Stimulated activated CD8-positive, alpha-beta memory T cell treated with anti-CD3 and anti-CD28 coated beads, Interleukin-7, amount 100 ng/mL, for 4 hours (primary cell): Measurements from ENCODE around the gene CDIP1.
A peak's percentile ranks its signal among the peaks of the same experiment; 100 is the strongest.

ENCODE experiments used
- DNase-seq, 2 donors: peaks; one replicate each; pipeline ENCODE4 v3.0.0-alpha.2; 2020; ENCODE audit warnings: low read depth in 2 of 2

The CDIP1 gene

GRCh38 chr16:4514606-4515005 is 24.0 kb downstream of the CDIP1 start:
- DNase-seq, result no peak

- no peak for DNase-seq
These were observed 24.7 kb downstream of the CDIP1 start for GRCh38 chr16:4513881-4514280.

- DNase-seq, result no peak
These were observed 25.3 kb downstream of the CDIP1 start for GRCh38 chr16:4513086-4513860.

GRCh38 chr16:4512473-4512872 is 26.1 kb downstream of the CDIP1 start:
- no peak for DNase-seq

GRCh38 chr16:4511441-4512082 is 27.0 kb downstream of the CDIP1 start:
- no peak for DNase-seq

- DNase-seq, result no peak
These were observed 27.7 kb downstream of the CDIP1 start for GRCh38 chr16:4510747-4511426.

GRCh38 chr16:4510131-4510530 is 28.4 kb downstream of the CDIP1 start:
- no peak for DNase-seq

GRCh38 chr16:4509420-4509819 is 29.2 kb downstream of the CDIP1 start:
- no peak for DNase-seq

GRCh38 chr16:4508806-4509205 is 29.8 kb downstream of the CDIP1 start:
- no peak for DNase-seq

- no peak for DNase-seq
These were observed 30.8 kb downstream of the CDIP1 start for GRCh38 chr16:4507588-4508345.

GRCh38 chr16:4506450-4506849 is 32.1 kb downstream of the CDIP1 start:
- DNase-seq, result peak; percentile 27 to 37

- DNase-seq, result peak; percentile 65 to 66
These were observed 33.0 kb downstream of the CDIP1 start for GRCh38 chr16:4505356-4506147.

GRCh38 chr16:4501071-4501478 is 37.5 kb downstream of the CDIP1 start:
- DNase-seq, result no peak

- no peak for DNase-seq
These were observed 38.3 kb downstream of the CDIP1 start for GRCh38 chr16:4500272-4500671.

- DNase-seq, result no peak
These were observed 39.4 kb downstream of the CDIP1 start for GRCh38 chr16:4499196-4499555.

- DNase-seq, result no peak
These were observed 39.9 kb downstream of the CDIP1 start for GRCh38 chr16:4498546-4499195.

- DNase-seq, result no peak
These were observed 42.3 kb downstream of the CDIP1 start for GRCh38 chr16:4496305-4496704.

GRCh38 chr16:4495766-4496165 is 42.8 kb downstream of the CDIP1 start:
- no peak for DNase-seq

GRCh38 chr16:4494746-4495490 is 43.7 kb downstream of the CDIP1 start:
- DNase-seq, result no peak

GRCh38 chr16:4491898-4492297 is 46.7 kb downstream of the CDIP1 start:
- DNase-seq, result no peak
